Ovary (tissue), 3 donors: ENCODE data around the gene SPACA7.

Experiments used
- EP300 ChIP-seq: sonication (generic); formaldehyde crosslinking; IDR thresholded peaks from one replicate; pipeline ENCODE4 v1.6.1; 2017; ENCODE audit warnings: antibody characterized with exemption
- POLR2A ChIP-seq: fragments of 450-650 bp; IDR thresholded peaks from one replicate; pipeline ENCODE4 v1.6.1; 2017; ENCODE audit warnings: antibody characterized with exemption, mild to moderate bottlenecking, moderate library complexity
- TF ChIP-seq, protein P1 (sequence below), 3 donors: fragments of 450-650 bp in 2 of 3; fragments of 200-600 bp in 1 of 3; IDR thresholded peaks; one replicate each; pipeline versions ENCODE4 v1.5.1 to v1.8.0; 2016 to 2022; ENCODE audit warnings: antibody characterized with exemption in 3 of 3, mild to moderate bottlenecking in 1 of 3
- donor health status: DM: no; HTN: no; CAD: no.

DNA sequence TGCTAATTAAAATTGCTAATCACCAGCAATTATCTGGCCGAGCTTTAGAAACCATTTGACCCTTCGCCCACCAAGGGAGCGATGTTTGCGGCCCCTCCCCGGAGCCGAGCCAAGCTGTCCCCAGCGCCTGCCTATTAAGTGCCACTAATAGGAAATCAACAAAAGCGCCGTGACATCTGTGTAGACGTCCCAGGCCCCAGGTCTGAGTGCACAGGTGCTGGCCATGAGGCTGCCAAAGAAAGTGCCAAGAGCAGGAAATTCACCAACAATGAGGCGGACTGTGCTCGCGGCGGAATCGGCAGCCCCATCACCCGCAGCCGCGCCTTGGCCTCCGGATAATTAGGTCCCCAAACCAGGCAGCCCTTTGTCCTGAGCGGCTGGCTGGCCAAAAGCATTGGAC lies 44.5 kb upstream of the SPACA7 start:
- TF ChIP-seq, protein P1, sequence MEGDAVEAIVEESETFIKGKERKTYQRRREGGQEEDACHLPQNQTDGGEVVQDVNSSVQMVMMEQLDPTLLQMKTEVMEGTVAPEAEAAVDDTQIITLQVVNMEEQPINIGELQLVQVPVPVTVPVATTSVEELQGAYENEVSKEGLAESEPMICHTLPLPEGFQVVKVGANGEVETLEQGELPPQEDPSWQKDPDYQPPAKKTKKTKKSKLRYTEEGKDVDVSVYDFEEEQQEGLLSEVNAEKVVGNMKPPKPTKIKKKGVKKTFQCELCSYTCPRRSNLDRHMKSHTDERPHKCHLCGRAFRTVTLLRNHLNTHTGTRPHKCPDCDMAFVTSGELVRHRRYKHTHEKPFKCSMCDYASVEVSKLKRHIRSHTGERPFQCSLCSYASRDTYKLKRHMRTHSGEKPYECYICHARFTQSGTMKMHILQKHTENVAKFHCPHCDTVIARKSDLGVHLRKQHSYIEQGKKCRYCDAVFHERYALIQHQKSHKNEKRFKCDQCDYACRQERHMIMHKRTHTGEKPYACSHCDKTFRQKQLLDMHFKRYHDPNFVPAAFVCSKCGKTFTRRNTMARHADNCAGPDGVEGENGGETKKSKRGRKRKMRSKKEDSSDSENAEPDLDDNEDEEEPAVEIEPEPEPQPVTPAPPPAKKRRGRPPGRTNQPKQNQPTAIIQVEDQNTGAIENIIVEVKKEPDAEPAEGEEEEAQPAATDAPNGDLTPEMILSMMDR (IDR thresholded peaks at IDR 0.05) = no peak
- TF ChIP-seq POLR2A (no peak), EP300 (no peak)
